Heart right ventricle (tissue), 16 donors: ENCODE results near the gene TANK. TPM values are rescaled to one million over a fixed set of nuclear protein-coding genes. Genes with fewer than 3 reads are reported as not detected.
A peak's percentile ranks its signal among the peaks of the same experiment; 100 is the strongest.

Experiments used
- ATAC-seq, 8 donors: fragments of 200-7000 bp; cut with Tn5 transposase; one replicate each; pipeline ENCODE4 v1.9.1; 2020; ENCODE audit warnings: mild to moderate bottlenecking in 8 of 8, moderate library complexity in 8 of 8, moderate number of reproducible peaks in 1 of 8
- DNase-seq, 2 donors: peaks; one replicate each; pipeline ENCODE4 v3.0.0-alpha.2; 2020
- H3K27ac ChIP-seq, 10 donors: fragments of 200-600 bp; sonication (generic) in 2 of 10; one replicate each; pipeline versions ENCODE4 v1.5.0 to v1.8.0; 2020 to 2022; ENCODE audit warnings: mild to moderate bottlenecking in 3 of 10
- H3K27me3 ChIP-seq, 7 donors: fragments of 200-600 bp; one replicate each; pipeline ENCODE4 v1.8.0; 2021 to 2022; ENCODE audit warnings: mild to moderate bottlenecking in 2 of 7
- H3K36me3 ChIP-seq, 9 donors: fragments of 200-600 bp; sonication (generic) in 1 of 9; one replicate each; pipeline versions ENCODE4 v1.5.0 to v1.8.0; 2020 to 2022; ENCODE audit warnings: mild to moderate bottlenecking in 2 of 9
- H3K4me1 ChIP-seq, 9 donors: fragments of 200-600 bp; sonication (generic) in 1 of 9; one replicate each; pipeline versions ENCODE4 v1.5.0 to v1.8.0; 2020 to 2022; ENCODE audit warnings: mild to moderate bottlenecking in 4 of 9
- H3K4me3 ChIP-seq, 10 donors: fragments of 200-600 bp; sonication (generic) in 2 of 10; one replicate each; pipeline versions ENCODE4 v1.5.0 to v1.8.0; 2020 to 2022; ENCODE audit warnings: mild to moderate bottlenecking in 7 of 10, moderate library complexity in 2 of 10
- H3K9me3 ChIP-seq, 11 donors: fragments of 200-600 bp in 10 of 11; sonication (generic) in 2 of 11; one replicate each; pipeline versions ENCODE4 v1.5.0 to v1.8.0; 2013 to 2022; ENCODE audit warnings: mild to moderate bottlenecking in 2 of 11, control low read depth in 1 of 11, moderate library complexity in 1 of 11
- CTCF ChIP-seq, 9 donors: fragments of 200-600 bp; sonication (generic) in 2 of 9; IDR thresholded peaks; one replicate each; pipeline versions ENCODE4 v1.5.0 to v1.8.0; 2021 to 2022; ENCODE audit warnings: antibody characterized with exemption in 9 of 9, mild to moderate bottlenecking in 5 of 9, moderate library complexity in 1 of 9
- WGBS, 2 donors: extraction: QIAGEN DNeasy Blood & Tissue Kit; methylation state at CpG; one replicate each; pipeline ENCODE4 v1.1.7; 2013; ENCODE audit warnings: inconsistent platforms in 1 of 2; 5-methylcytosine and 5-hydroxymethylcytosine counted together
- intact Hi-C, 10 donors: fragments of 100-400 bp; cut with DNase I; formaldehyde crosslinking; loops; one replicate each; pipeline versions ENCODE4 v1.11.1 to v1.14.2; 2022
- polyA plus RNA-seq, 2 donors: library from polyadenylated mRNA; stranded (reverse); fragments of 200-250 nt; gene quantifications; one replicate each; pipeline ENCODE4 v1.2.3, GENCODE V29; 2013
- total RNA-seq, 10 donors: library from RNA; stranded (reverse); fragmentation: NEBNext Ultra II Directional in 3 of 10; extraction: Animal tissue kit (Norgen Biotek cat#: 25700) in 3 of 10; gene quantifications; one replicate each; pipeline versions ENCODE4 v1.2.1 to v1.2.4, GENCODE V29; 2021 to 2023
- donor health status: Arrhythmogenic right ventricular cardiomyopathy.
- donor health status: ischemic (EF 13 %, LVEDD 7.1; RV severe dilation, severe dysfunction).
- donor health status: healthy with polysubstance abuse.
- donor health status: DM: no; HTN: yes; CAD: no.
- donor health status: DM: no; HTN: no; CAD: no.
- donor health status: ischemic (EF 25% LVEDD 6.9; RV normal size, moderate dysfunction).
- donor health status: ischemic (EF 25% LVEDD 5.7; RV mildly dilated, moderate dysfunction).
- donor health status: healthy.
- donor health status: DM: yes; HTN: yes; CAD: no.
- donor health status: Ischemic cardiomyopathy.
- donor health status: ischemic (EF 35%, LVEDD 5.7; RV mildly dilated, moderate dysfunction).
- donor health status: nonischemic (EF 11% LVEDD 7.7; RV severe dilation, severe dysfunction).
- donor health status: DM: yes; HTN: yes; CAD: no.
- donor health status: PGD.
- donor health status: ischemic (EF 29% LVEDD 5.4; RV normal size, mild dysfunction).
- donor health status: nonischemic (EF 23%, LVEDD 6.1; RV moderate dilation, normal function).

TANK gene
- total and polyA plus RNA-seq, 12 donors = 20.4 to 39.7 (median 30.6) TPM

GRCh38 chr2:161139098-161139987 lies 20.9 kb upstream of the TANK start:
- Histone ChIP-seq H3K9me3 (peaks cover 0 to 5% (median 0%) of the 10 kb centered on the region in 11 donors), H3K4me3 (peak overlapping the region in 6 of 10 donors; percentile 4 to 51 (median 13)), H3K36me3 (no peaks in the 10 kb centered on the region), H3K27me3 (no peaks in the 10 kb centered on the region), H3K4me1 (peaks cover 0 to 51% (median 20%) of the 10 kb centered on the region in 9 donors), H3K27ac (peak overlapping the region in 3 of 10 donors; percentile 15 to 86 (median 58))
- TF ChIP-seq CTCF (IDR thresholded peaks at IDR 0.05) = no peak
- intact Hi-C loops = no loop called here
- DNase-seq = no peak
- peak in 2 of 8 donors; percentile 31 to 36 for ATAC-seq
- WGBS, 2 donors = 61 to 65% methylated on average over 3 of the region's 3 CpGs

GRCh38 chr2:161141033-161141432 lies 19.2 kb upstream of the TANK start:
- H3K4me1 ChIP-seq = peaks cover 0 to 34% (median 6%) of the 10 kb centered on the region in 9 donors
- no peak overlapping the region for H3K4me3 ChIP-seq
- 88 to 96% methylated on average over 2 of the region's 2 CpGs for WGBS, 2 donors
- no peak for ATAC-seq
- H3K9me3 ChIP-seq = peaks cover 0 to 7% (median 0%) of the 10 kb centered on the region in 11 donors
- no peaks in the 10 kb centered on the region for H3K36me3 ChIP-seq
- no peaks in the 10 kb centered on the region for H3K27me3 ChIP-seq
- DNase-seq = no peak
- H3K27ac ChIP-seq = no peak overlapping the region
- intact Hi-C loops = no loop called here
- TF ChIP-seq CTCF (IDR thresholded peaks at IDR 0.05) = no peak

- no peak for TF ChIP-seq CTCF (IDR thresholded peaks at IDR 0.05)
Observed at GRCh38 chr2:161146209-161146775, 13.9 kb upstream of the TANK start.

GRCh38 chr2:161146996-161147395 lies 13.2 kb upstream of the TANK start:
- DNase-seq (peak; percentile 16 to 17), ATAC-seq (peak; percentile 43 to 71 (median 60))
- 79 to 81% methylated on average over 3 of the region's 3 CpGs for WGBS, 2 donors
- Histone ChIP-seq H3K9me3 (peaks cover 0 to 49% (median 20%) of the 10 kb centered on the region in 11 donors), H3K4me1 (no peaks in the 10 kb centered on the region), H3K36me3 (peaks cover 0 to 3% (median 0%) of the 10 kb centered on the region in 9 donors), H3K27ac (no peak overlapping the region), H3K4me3 (no peak overlapping the region), H3K27me3 (no peaks in the 10 kb centered on the region)
- intact Hi-C loops = no loop called here
- TF ChIP-seq CTCF (IDR thresholded peaks at IDR 0.05) = no peak

More at GRCh38 chr2:161146209-161146775, 13.9 kb upstream of the TANK start:
- Histone ChIP-seq H3K4me1 (no peaks in the 10 kb centered on the region), H3K36me3 (peaks cover 0 to 3% (median 0%) of the 10 kb centered on the region in 9 donors), H3K4me3 (no peak overlapping the region), H3K27me3 (no peaks in the 10 kb centered on the region), H3K27ac (no peak overlapping the region), H3K9me3 (peaks cover 0 to 42% (median 20%) of the 10 kb centered on the region in 11 donors)
- ATAC-seq = no peak
- no peak for DNase-seq
- intact Hi-C loops = no loop called here
